ENCODE data around the gene PRDM5.

PRDM5 gene

GRCh38 chr4:120826853-120827252, 95.7 kb downstream of the PRDM5 start:
- Histone ChIP-seq H3K4me3 (ENCODE audit: insufficient read depth, low read depth, low read length) (no peak overlapping the region), H3K4me1 (ENCODE audit: control insufficient read depth, insufficient read depth, low read length) (no peaks in the 10 kb centered on the region), H3K36me3 (ENCODE audit: control insufficient read depth, insufficient read depth, low read length) (no peaks in the 10 kb centered on the region), H3K27me3 (ENCODE audit: control insufficient read depth, insufficient read depth, low read length, poor library complexity, severe bottlenecking) (no peaks in the 10 kb centered on the region), H3K9me3 (ENCODE audit: control insufficient read depth, low read length) (no peaks in the 10 kb centered on the region), H3K27ac (ENCODE audit: insufficient read depth, low read depth, low read length, poor library complexity, severe bottlenecking) (no peak overlapping the region)
- WGBS, 2 experiments: 88 to 97% methylated on average over 6 of the region's 6 CpGs

GRCh38 chr4:120826449-120826848, 96.1 kb downstream of the PRDM5 start:
- no peaks in the 10 kb centered on the region for H3K9me3 ChIP-seq (ENCODE audit: control insufficient read depth, low read length)
- H3K27ac ChIP-seq (ENCODE audit: insufficient read depth, low read depth, low read length, poor library complexity, severe bottlenecking): no peak overlapping the region
- no peak overlapping the region for H3K4me3 ChIP-seq (ENCODE audit: insufficient read depth, low read depth, low read length)
- no peaks in the 10 kb centered on the region for H3K27me3 ChIP-seq (ENCODE audit: control insufficient read depth, insufficient read depth, low read length, poor library complexity, severe bottlenecking)
- 96% methylated on average over 1 of the region's 1 CpG for WGBS, 2 experiments
- H3K4me1 ChIP-seq (ENCODE audit: control insufficient read depth, insufficient read depth, low read length): no peaks in the 10 kb centered on the region
- H3K36me3 ChIP-seq (ENCODE audit: control insufficient read depth, insufficient read depth, low read length): no peaks in the 10 kb centered on the region

DNA sequence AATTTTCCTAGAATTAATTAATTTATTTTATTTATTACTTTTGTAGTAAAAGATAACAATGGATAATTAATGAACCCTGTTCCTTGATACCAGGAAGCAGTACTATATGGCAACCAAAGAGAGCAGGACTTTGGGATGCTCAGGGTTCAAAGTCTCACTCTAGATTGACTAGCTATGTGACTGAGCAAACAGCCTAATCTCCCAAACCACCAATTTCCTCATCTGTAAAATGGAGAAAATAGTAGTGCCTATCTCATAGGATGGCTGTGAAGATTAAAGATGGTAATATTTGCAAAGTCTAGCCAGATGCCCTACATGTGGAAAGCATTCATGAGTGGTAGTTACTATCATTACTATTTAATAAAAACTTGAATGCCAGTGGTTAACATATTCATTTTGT, 97.6 kb downstream of the PRDM5 start:
- Histone ChIP-seq H3K4me3 (ENCODE audit: insufficient read depth, low read depth, low read length) (no peak overlapping the region), H3K36me3 (ENCODE audit: control insufficient read depth, insufficient read depth, low read length) (no peaks in the 10 kb centered on the region), H3K9me3 (ENCODE audit: control insufficient read depth, low read length) (no peaks in the 10 kb centered on the region), H3K4me1 (ENCODE audit: control insufficient read depth, insufficient read depth, low read length) (no peaks in the 10 kb centered on the region), H3K27me3 (ENCODE audit: control insufficient read depth, insufficient read depth, low read length, poor library complexity, severe bottlenecking) (no peaks in the 10 kb centered on the region), H3K27ac (ENCODE audit: insufficient read depth, low read depth, low read length, poor library complexity, severe bottlenecking) (no peak overlapping the region)

GRCh38 chr4:120821977-120822376, 100.5 kb downstream of the PRDM5 start:
- no peaks in the 10 kb centered on the region for H3K9me3 ChIP-seq (ENCODE audit: control insufficient read depth, low read length)
- no peaks in the 10 kb centered on the region for H3K4me1 ChIP-seq (ENCODE audit: control insufficient read depth, insufficient read depth, low read length)
- no peak overlapping the region for H3K4me3 ChIP-seq (ENCODE audit: insufficient read depth, low read depth, low read length)
- H3K36me3 ChIP-seq (ENCODE audit: control insufficient read depth, insufficient read depth, low read length): no peaks in the 10 kb centered on the region
- H3K27ac ChIP-seq (ENCODE audit: insufficient read depth, low read depth, low read length, poor library complexity, severe bottlenecking): no peak overlapping the region
- WGBS, 2 experiments: 85 to 86% methylated on average over 3 of the region's 3 CpGs
- H3K27me3 ChIP-seq (ENCODE audit: control insufficient read depth, insufficient read depth, low read length, poor library complexity, severe bottlenecking): no peaks in the 10 kb centered on the region

GRCh38 chr4:120821029-120821428, 101.5 kb downstream of the PRDM5 start:
- no peaks in the 10 kb centered on the region for H3K9me3 ChIP-seq (ENCODE audit: control insufficient read depth, low read length)
- no peaks in the 10 kb centered on the region for H3K27me3 ChIP-seq (ENCODE audit: control insufficient read depth, insufficient read depth, low read length, poor library complexity, severe bottlenecking)
- H3K4me1 ChIP-seq (ENCODE audit: control insufficient read depth, insufficient read depth, low read length): no peaks in the 10 kb centered on the region
- 92 to 95% methylated on average over 3 of the region's 3 CpGs for WGBS, 2 experiments
- no peak overlapping the region for H3K27ac ChIP-seq (ENCODE audit: insufficient read depth, low read depth, low read length, poor library complexity, severe bottlenecking)
- no peak overlapping the region for H3K4me3 ChIP-seq (ENCODE audit: insufficient read depth, low read depth, low read length)
- no peaks in the 10 kb centered on the region for H3K36me3 ChIP-seq (ENCODE audit: control insufficient read depth, insufficient read depth, low read length)

DNA sequence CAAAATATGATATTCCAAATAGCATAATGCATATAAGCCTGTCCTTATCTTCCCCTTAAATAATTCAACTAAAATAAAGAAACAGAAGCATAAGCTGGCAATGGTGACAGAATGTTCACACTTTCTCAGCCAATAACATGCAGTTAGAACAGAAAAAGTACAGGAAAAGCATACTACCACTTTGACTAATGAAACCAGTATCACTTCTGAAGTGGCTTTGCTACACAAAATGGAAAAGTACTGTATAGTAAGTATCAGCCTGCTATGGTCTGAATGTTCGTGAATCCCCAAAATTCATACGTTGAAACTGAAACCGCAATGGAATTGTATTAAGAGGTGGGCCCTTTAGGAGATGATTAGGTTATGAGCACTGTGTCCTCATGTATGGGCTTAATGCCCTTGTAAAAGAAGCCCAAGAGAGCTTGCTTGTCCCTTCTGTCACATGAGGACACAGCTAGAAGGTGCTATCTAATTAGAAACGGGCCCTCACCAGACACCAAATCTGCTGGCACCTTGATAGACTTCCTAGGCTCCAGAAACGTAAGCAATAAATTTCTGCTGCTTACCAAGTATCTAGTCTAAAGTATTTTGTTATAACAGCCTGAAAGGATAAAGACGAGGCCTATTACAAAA, 102.6 kb downstream of the PRDM5 start:
- WGBS, 2 experiments: 92 to 95% methylated on average over 6 of the region's 6 CpGs
- no peaks in the 10 kb centered on the region for H3K4me1 ChIP-seq (ENCODE audit: control insufficient read depth, insufficient read depth, low read length)

DNA sequence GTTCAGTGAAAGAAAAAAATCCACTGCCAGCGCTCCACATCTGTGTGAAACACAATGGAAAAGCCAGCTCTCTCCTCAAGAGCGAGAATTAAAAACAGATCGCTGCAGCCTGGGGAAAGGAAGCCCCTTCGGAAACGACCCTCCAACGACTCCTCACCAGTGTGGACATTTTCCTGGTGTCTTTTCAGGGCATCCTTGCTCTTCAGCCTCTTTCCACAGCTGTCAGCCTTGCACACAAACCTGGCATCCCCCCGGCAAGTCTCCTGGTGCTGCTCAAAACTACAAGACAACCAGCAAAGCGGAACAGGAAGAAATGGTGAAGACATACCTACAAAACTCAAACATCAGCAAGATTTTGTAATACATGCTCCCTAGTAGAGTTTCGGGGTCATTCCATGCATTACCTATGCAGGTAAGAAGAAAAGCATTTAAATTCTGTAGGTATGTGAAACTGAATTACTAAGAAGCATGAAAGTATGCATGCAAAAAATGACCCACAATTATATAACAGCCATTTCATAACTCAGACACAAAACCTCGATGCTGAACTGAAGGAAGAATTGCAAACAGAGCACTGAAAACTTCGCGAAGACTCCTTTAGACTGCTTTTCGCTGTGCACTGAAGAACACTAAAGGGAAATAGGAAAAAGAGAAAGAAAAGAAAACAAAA, 106.1 kb downstream of the PRDM5 start:
- Histone ChIP-seq H3K36me3 (ENCODE audit: control insufficient read depth, insufficient read depth, low read length) (no peaks in the 10 kb centered on the region), H3K4me1 (ENCODE audit: control insufficient read depth, insufficient read depth, low read length) (no peaks in the 10 kb centered on the region), H3K27me3 (ENCODE audit: control insufficient read depth, insufficient read depth, low read length, poor library complexity, severe bottlenecking) (no peaks in the 10 kb centered on the region), H3K27ac (ENCODE audit: insufficient read depth, low read depth, low read length, poor library complexity, severe bottlenecking) (no peak overlapping the region), H3K9me3 (ENCODE audit: control insufficient read depth, low read length) (no peaks in the 10 kb centered on the region), H3K4me3 (ENCODE audit: insufficient read depth, low read depth, low read length) (no peak overlapping the region)
- WGBS, 2 experiments: 92% methylated on average over 12 to 13 of the region's 13 CpGs

More for the DNA sequence above, 102.6 kb downstream of the PRDM5 start:
- no peak overlapping the region for H3K27ac ChIP-seq (ENCODE audit: insufficient read depth, low read depth, low read length, poor library complexity, severe bottlenecking)
- no peaks in the 10 kb centered on the region for H3K27me3 ChIP-seq (ENCODE audit: control insufficient read depth, insufficient read depth, low read length, poor library complexity, severe bottlenecking)
- H3K4me3 ChIP-seq (ENCODE audit: insufficient read depth, low read depth, low read length): no peak overlapping the region
- no peaks in the 10 kb centered on the region for H3K36me3 ChIP-seq (ENCODE audit: control insufficient read depth, insufficient read depth, low read length)
- no peaks in the 10 kb centered on the region for H3K9me3 ChIP-seq (ENCODE audit: control insufficient read depth, low read length)

- Histone ChIP-seq H3K27ac (ENCODE audit: insufficient read depth, low read depth, low read length, poor library complexity, severe bottlenecking) (no peak overlapping the region), H3K9me3 (ENCODE audit: control insufficient read depth, low read length) (no peaks in the 10 kb centered on the region), H3K4me3 (ENCODE audit: insufficient read depth, low read depth, low read length) (no peak overlapping the region), H3K4me1 (ENCODE audit: control insufficient read depth, insufficient read depth, low read length) (no peaks in the 10 kb centered on the region), H3K36me3 (ENCODE audit: control insufficient read depth, insufficient read depth, low read length) (no peaks in the 10 kb centered on the region), H3K27me3 (ENCODE audit: control insufficient read depth, insufficient read depth, low read length, poor library complexity, severe bottlenecking) (no peaks in the 10 kb centered on the region)
- WGBS, 2 experiments: 100% methylated on average over 2 of the region's 2 CpGs; no CpG with 5 or more reads in 1 of the 2 experiments
These were observed 107.2 kb downstream of the PRDM5 start for GRCh38 chr4:120815361-120815760.

DNA sequence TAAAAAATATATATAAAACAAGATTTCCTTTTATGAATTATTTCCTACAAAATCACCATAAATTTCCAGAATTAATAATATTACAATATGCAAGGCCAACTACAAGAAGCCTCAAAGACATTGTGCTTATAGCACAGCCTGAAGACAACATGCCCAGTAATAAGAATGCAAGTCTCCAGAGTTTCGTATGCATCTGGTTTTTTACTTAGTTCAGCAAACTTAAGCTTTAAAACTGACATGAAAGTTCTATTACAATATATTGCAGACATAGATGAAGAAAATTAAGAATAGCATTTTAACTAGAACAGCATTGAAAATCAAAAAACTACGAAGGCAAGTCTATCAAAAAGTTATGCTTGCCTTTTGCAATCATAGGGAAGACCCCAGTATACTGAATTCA, 107.6 kb downstream of the PRDM5 start:
- Histone ChIP-seq H3K36me3 (ENCODE audit: control insufficient read depth, insufficient read depth, low read length) (no peaks in the 10 kb centered on the region), H3K27me3 (ENCODE audit: control insufficient read depth, insufficient read depth, low read length, poor library complexity, severe bottlenecking) (no peaks in the 10 kb centered on the region), H3K27ac (ENCODE audit: insufficient read depth, low read depth, low read length, poor library complexity, severe bottlenecking) (no peak overlapping the region), H3K4me3 (ENCODE audit: insufficient read depth, low read depth, low read length) (no peak overlapping the region), H3K4me1 (ENCODE audit: control insufficient read depth, insufficient read depth, low read length) (no peaks in the 10 kb centered on the region), H3K9me3 (ENCODE audit: control insufficient read depth, low read length) (no peaks in the 10 kb centered on the region)
- WGBS, 2 experiments: 97 to 100% methylated on average over 2 of the region's 2 CpGs

GRCh38 chr4:120812216-120812615, 110.3 kb downstream of the PRDM5 start:
- no peak overlapping the region for H3K27ac ChIP-seq (ENCODE audit: insufficient read depth, low read depth, low read length, poor library complexity, severe bottlenecking)
- H3K4me1 ChIP-seq (ENCODE audit: control insufficient read depth, insufficient read depth, low read length): no peaks in the 10 kb centered on the region
- no peak overlapping the region for H3K4me3 ChIP-seq (ENCODE audit: insufficient read depth, low read depth, low read length)
- 90 to 96% methylated on average over 2 of the region's 2 CpGs for WGBS, 2 experiments
- no peaks in the 10 kb centered on the region for H3K36me3 ChIP-seq (ENCODE audit: control insufficient read depth, insufficient read depth, low read length)
- no peaks in the 10 kb centered on the region for H3K9me3 ChIP-seq (ENCODE audit: control insufficient read depth, low read length)
- H3K27me3 ChIP-seq (ENCODE audit: control insufficient read depth, insufficient read depth, low read length, poor library complexity, severe bottlenecking): no peaks in the 10 kb centered on the region

All from ectodermal cell (in vitro differentiated cells).